HG03521 (cell line): ENCODE data around the gene NETO2.

ENCODE experiments used
- ATAC-seq: cut with Tn5 transposase; IDR thresholded peaks from one replicate; pipeline ENCODE4 v1.9.1; 2021; ENCODE audit warnings: mild to moderate bottlenecking, moderate library complexity; ENCODE audit not compliant: unreplicated experiment

Gene NETO2

GRCh38 chr16:47047524-47048203 is 96.1 kb downstream of the NETO2 start:
- ATAC-seq, result no peak

DNA sequence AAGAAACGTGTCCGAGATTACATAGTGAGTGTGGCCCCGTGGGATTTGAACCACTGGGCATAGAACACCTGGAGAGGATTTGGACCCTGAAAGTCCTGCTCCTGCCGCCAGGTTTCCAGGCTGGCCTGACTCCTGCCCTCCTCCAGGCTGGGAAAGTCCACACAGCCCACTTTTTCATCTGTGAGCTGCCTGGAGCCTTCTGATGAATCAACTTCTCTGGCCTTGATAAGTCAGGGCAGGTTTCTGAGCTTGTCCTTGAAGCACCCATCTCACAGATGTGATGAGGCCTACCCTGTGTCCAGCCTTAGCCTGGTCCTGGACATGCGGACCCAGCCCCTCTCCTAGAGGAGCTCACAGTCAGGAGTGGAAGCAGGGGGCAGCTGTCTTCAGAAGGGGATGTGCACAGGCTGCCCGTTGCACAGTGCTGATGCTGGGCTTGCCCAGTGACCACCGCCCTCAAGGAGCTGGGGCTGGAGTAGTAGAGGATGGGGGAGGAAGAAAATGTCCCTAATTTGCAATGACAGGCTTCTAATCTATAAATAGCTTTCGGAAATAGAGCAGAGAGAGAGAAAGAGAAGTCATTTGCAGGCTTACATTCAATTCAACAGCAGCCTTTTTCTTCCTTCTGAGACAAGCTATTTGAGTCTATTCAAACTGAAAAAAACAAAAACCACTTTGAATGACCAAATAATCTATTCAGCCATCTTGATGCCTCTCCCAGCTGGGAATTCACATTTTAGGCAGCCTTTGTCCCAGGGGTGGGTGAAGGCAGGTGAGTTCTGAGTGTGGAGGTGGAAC is 96.8 kb downstream of the NETO2 start:
- no peak for ATAC-seq

DNA sequence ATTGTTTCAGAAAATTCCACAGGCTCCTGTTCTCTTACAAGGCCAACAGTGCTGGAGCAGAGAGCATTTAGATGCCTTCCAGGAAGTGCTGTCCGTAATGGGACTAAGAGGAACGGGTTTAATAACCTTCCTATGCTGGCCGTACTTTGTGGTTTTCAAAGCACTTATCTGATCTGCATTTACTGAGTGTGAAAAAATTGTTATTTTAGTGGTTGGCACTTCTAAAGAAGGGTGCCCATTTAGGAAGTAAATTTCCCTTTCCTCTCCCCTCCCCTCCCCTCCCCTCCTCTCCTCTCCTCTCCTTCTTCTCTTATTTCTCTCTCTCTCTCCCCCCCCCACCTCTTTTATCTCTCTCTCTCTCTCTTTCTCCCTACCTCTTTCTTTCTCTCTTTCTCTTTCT is 98.3 kb downstream of the NETO2 start:
- no peak for ATAC-seq

DNA sequence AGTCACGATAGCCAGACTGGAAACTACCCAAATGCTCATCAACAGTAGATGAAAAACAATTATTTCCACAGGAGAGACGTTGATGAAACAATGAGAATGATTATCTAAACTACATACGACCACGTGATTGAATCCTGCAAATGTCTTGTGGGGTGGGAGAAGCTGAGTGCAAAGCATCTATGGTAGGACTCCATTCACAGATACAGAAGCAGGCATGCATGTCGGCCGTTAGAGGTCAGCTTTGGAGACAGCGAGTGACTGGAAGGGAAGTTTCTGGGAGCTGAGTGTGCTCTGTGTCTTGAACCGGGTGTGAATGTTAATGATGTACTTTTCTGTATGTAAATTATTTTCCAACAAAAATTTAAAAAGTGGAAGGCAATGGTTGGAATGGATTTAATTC is 98.7 kb downstream of the NETO2 start:
- no peak for ATAC-seq

GRCh38 chr16:47043970-47044684 is 99.6 kb downstream of the NETO2 start:
- ATAC-seq, result no peak

- no peak for ATAC-seq
Measured at GRCh38 chr16:47043200-47043599, 100.5 kb downstream of the NETO2 start.

DNA sequence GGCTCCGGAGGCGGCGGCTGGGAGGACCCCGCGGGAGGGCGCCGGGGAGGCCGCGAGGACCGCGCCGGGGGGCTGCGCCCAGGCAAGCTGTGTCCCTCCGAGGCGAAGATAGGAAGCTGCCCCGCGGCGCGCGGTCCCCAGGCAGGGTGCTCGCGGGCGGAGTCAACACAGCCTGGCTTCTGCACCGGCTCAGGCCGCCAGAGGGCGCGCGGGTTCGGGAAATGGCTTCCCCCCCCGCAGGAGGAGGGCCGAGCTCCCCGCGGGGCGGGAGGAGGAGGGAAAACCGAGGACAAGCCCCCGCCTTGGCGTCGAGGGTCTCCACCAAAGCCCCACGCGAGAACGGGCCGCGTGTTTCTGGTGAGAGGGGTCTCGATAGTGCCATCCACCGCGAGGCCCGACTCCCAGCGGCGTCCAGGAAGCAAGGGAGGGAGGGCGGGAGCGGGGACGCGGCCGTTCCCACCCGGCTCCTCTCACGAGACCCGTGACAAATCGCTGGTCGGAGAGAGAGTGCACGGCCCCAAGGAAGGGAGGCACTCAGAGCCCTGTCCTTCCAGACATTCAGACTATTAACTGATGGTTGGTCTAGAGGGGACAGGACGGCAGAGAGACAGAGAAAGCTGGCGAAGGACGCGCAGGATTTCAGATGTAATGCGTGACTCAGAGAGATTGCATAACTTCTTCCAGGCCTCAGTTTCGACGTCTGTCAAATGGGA is 105.8 kb downstream of the NETO2 start:
- peak; percentile 92 for ATAC-seq

- peak; percentile 37 for ATAC-seq
Measured at GRCh38 chr16:47037396-47037745, 106.4 kb downstream of the NETO2 start.

- no peak for ATAC-seq
Measured at GRCh38 chr16:47036201-47036600, 107.5 kb downstream of the NETO2 start.

GRCh38 chr16:47035436-47035835 is 108.3 kb downstream of the NETO2 start:
- ATAC-seq, result no peak

DNA sequence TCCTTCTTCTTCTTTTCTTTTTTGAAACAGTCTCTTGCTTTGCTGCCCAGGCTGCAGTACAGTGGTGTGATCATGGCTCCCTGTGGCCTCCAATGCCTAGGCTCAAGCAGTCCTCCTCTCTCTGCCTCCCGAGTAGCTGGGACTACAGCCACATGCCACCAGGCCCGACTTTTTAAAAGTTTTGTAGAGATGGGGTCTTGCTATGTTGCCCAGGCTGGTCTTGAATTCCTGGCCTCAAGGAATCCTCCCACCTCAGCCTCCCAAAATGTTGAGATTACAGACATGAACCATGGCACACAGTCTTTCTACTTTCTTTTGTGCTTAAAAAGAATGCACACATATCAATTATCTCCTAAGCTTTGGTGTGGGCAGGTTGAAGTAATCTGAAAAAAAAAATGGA is 109.3 kb downstream of the NETO2 start:
- ATAC-seq, result no peak

GRCh38 chr16:47033176-47033575 is 110.6 kb downstream of the NETO2 start:
- no peak for ATAC-seq

- no peak for ATAC-seq
Measured at GRCh38 chr16:47029724-47030123, 114.0 kb downstream of the NETO2 start.

GRCh38 chr16:47028767-47029377 is 114.9 kb downstream of the NETO2 start:
- ATAC-seq, result no peak
